ENCODE data around the gene TMEM158. TPM values are rescaled to one million over a fixed set of nuclear protein-coding genes. Genes with fewer than 3 reads are reported as not detected.

TMEM158 gene
- total RNA-seq, 1 experiment from 2014 or later = 25.8 TPM

DNA sequence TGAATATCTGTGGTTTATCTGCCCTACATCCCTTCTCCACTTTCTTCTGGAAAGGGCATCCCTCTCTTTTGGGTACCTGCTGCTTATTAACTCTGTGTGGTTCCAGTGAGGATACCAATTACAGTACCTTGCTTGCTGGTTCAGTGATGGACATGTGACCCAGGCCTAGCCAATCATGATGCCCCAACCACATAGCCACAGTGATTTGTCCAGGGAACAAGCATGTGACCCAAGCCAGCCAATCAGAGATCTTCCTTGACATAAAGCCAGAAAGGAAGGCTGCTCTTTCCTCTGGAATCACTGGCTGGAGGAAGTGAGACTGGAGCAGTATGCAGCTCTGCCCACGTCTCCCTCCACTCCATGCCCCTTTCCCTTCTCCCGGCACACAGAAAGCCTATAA, 10.9 kb upstream of the TMEM158 start (continued):
- no peak for TF ChIP-seq CEBPB (IDR thresholded peaks at IDR 0.05; ENCODE audit: low read depth)
- no peak for TF ChIP-seq EZH2 (IDR thresholded peaks at IDR 0.05)
- TF ChIP-seq FOSL1 (IDR thresholded peaks at IDR 0.05; ENCODE audit: low read depth) = no peak

DNA sequence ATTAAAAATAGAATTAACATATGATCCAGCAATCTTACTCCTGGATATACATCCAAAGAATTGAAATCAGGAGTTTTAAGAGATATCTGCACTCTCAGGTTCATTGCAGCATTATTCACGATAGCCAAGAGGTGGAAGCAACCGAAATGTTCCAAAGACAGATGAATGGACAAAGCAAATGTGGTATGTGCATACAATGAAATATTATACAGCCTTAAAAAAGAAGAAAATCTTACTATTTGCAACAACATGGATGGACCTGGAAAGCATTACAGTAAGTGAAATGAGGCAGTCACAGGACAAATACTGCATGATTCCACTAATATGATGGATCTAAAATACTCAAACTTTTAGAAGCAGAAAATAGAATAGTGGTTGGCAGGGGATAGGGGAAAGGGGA, 9.3 kb upstream of the TMEM158 start:
- ChIA-PET RAD21 (ENCODE audit: low non-redundant PET in 1 of 2, low total read pairs in 2 of 2, uncharacterized antibody in 2 of 2, unreplicated experiment in 2 of 2) (no interaction called here), POLR2A (no interaction called here), CTCF (no interaction called here)
- Histone ChIP-seq H2AFZ (ENCODE audit: low read depth, low read length, poor library complexity, severe bottlenecking) (no peak overlapping the region), H3K4me1 (ENCODE audit: control insufficient read depth in 1 of 2, insufficient read depth in 2 of 2, low read length in 2 of 2) (no peaks in the 10 kb centered on the region), H3K4me3 (replicated peaks in 1 of 2; ENCODE audit: low read depth in 1 of 2, low read length in 2 of 2) (no peak overlapping the region), H3K36me3 (ENCODE audit: control insufficient read depth in 1 of 2, insufficient read depth in 2 of 2, low read length in 2 of 2) (no peaks in the 10 kb centered on the region), H3K27me3 (ENCODE audit: insufficient read depth, low read length) (peaks cover 10% of the 10 kb centered on the region; the same call in 1 of the 2 replicates), H3K27ac (ENCODE audit: low read depth, low read length) (no peak overlapping the region), H4K20me1 (ENCODE audit: insufficient read depth) (no peaks in the 10 kb centered on the region), H3K9ac (ENCODE audit: low read length) (no peak overlapping the region), H3K4me2 (ENCODE audit: low read length) (no peak overlapping the region), H3K9me2 (ENCODE audit: insufficient read depth) (no peaks in the 10 kb centered on the region), H3K9me3 (ENCODE audit: control insufficient read depth in 1 of 2, insufficient read depth in 1 of 2, low read depth in 1 of 2, low read length in 2 of 2) (no peaks in the 10 kb centered on the region), H3K79me2 (ENCODE audit: insufficient read depth, low read length) (no peaks in the 10 kb centered on the region)
- BruUV-seq (replicated peaks) = no TSS peak
- no peak for ATAC-seq
- no peak for DNase-seq (ENCODE audit: low read depth, low spot score)
- intact Hi-C loops (cut with micrococcal nuclease) = no loop called here
- TF ChIP-seq EGR1 (IDR thresholded peaks at IDR 0.05; ENCODE audit: low read depth) = no peak
- no peak for TF ChIP-seq POLR2AphosphoS5 (IDR thresholded peaks at IDR 0.05; ENCODE audit: low read depth, low read length)
- TF ChIP-seq, protein P1, sequence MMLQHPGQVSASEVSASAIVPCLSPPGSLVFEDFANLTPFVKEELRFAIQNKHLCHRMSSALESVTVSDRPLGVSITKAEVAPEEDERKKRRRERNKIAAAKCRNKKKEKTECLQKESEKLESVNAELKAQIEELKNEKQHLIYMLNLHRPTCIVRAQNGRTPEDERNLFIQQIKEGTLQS (IDR thresholded peaks at IDR 0.05) = no peak
- TF ChIP-seq CBX3 (IDR thresholded peaks at IDR 0.05; ENCODE audit: low read depth) = no peak

DNA sequence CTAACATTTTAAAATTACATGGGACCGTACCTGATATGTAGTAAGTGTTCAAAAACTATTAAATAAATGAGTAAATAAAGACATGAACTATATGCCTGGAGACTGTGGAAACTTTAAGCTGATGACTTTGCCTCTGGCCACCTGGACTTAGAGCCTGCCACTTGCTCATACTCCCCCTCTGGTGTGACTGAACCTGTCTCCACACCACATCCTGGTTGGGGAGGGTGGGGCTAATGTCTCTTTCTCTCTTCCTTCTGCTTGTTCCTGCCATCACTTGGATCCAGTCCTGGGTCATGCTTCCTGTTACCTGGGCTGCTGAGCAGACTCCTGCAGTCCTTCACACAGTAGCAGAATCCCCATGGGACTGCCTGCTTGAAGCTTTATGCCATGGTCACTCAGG, 8.2 kb upstream of the TMEM158 start:
- TF ChIP-seq EZH2 (IDR thresholded peaks at IDR 0.05) = no peak
- TF ChIP-seq EGR1 (IDR thresholded peaks at IDR 0.05; ENCODE audit: low read depth) = no peak
- no peak for TF ChIP-seq SP1 (IDR thresholded peaks at IDR 0.05; ENCODE audit: low read depth)
- peaks cover 17% of the 10 kb centered on the region; the same call in 1 of the 2 replicates for H3K27me3 ChIP-seq (ENCODE audit: insufficient read depth, low read length)
- POLR2A ChIA-PET = no interaction called here
- no TSS peak for BruUV-seq (replicated peaks)
- ATAC-seq (peak; percentile 50), DNase-seq (ENCODE audit: low read depth, low spot score) (no peak)
- RAD21 ChIA-PET (ENCODE audit: low non-redundant PET in 1 of 2, low total read pairs in 2 of 2, uncharacterized antibody in 2 of 2, unreplicated experiment in 2 of 2) = no interaction called here
- H3K9me3 ChIP-seq (ENCODE audit: control insufficient read depth in 1 of 2, insufficient read depth in 1 of 2, low read depth in 1 of 2, low read length in 2 of 2) = no peaks in the 10 kb centered on the region
- no peaks in the 10 kb centered on the region for H3K4me1 ChIP-seq (ENCODE audit: control insufficient read depth in 1 of 2, insufficient read depth in 2 of 2, low read length in 2 of 2)
- H3K36me3 ChIP-seq (ENCODE audit: control insufficient read depth in 1 of 2, insufficient read depth in 2 of 2, low read length in 2 of 2) = no peaks in the 10 kb centered on the region
- no peak overlapping the region for H3K9ac ChIP-seq (ENCODE audit: low read length)
- H3K4me3 ChIP-seq (replicated peaks in 1 of 2; ENCODE audit: low read depth in 1 of 2, low read length in 2 of 2) = no peak overlapping the region
- H2AFZ ChIP-seq (ENCODE audit: low read depth, low read length, poor library complexity, severe bottlenecking) = no peak overlapping the region
- CTCF ChIA-PET = interaction anchor here (0.8 kb wide), 1 partner anchor 24 kb away, joined by 3 read pairs; no protein-coding TSS in a partner anchor
- no peaks in the 10 kb centered on the region for H3K9me2 ChIP-seq (ENCODE audit: insufficient read depth)
- H4K20me1 ChIP-seq (ENCODE audit: insufficient read depth) = no peaks in the 10 kb centered on the region
- intact Hi-C loops (cut with micrococcal nuclease) = no loop called here
- H3K79me2 ChIP-seq (ENCODE audit: insufficient read depth, low read length) = no peaks in the 10 kb centered on the region
- no peak overlapping the region for H3K4me2 ChIP-seq (ENCODE audit: low read length)
- no peak overlapping the region for H3K27ac ChIP-seq (ENCODE audit: low read depth, low read length)

Data from HCT116 (cell line).